C4-2B (cell line): Measurements from ENCODE around the gene MYO1C.

ENCODE experiments used
- H3K27ac ChIP-seq: fragments of 450-650 bp; 2 replicates; pipeline ENCODE4 v1.5.1; 2017
- CTCF ChIP-seq: fragments of 450-650 bp; conservative IDR thresholded peaks from 2 replicates; pipeline ENCODE4 v1.5.1; 2017; ENCODE audit warnings: mild to moderate bottlenecking
- ZFX ChIP-seq: fragments of 450-650 bp; IDR thresholded peaks from 2 replicates; pipeline ENCODE4 v1.6.1; 2017

The MYO1C gene

GRCh38 chr17:1414634-1415033 lies 77.9 kb downstream of the MYO1C start:
- TF ChIP-seq CTCF (no peak), ZFX (no peak)
- no peak overlapping the region for H3K27ac ChIP-seq
